Activated CD4-positive, alpha-beta T cell treated with anti-CD3 and anti-CD28 coated beads for 4 hours (primary cell): ENCODE data around the gene RBMY1F.
"Not testable (repeated sequence)": the region's sequence is repeated elsewhere in the genome, so short reads cannot be mapped to it uniquely, and the experiment has no call there.

ENCODE experiments used
- DNase-seq, 2 donors: peaks; one replicate each; pipeline ENCODE4 v3.0.0-alpha.2; 2020

RBMY1F gene

GRCh38 chrY:22182823-22183222 is at the start of gene RBMY1F:
RBMY1F (minus strand) TSS chrY:22182923; CDS start chrY:22180969, 1,954 bp downstream.
- DNase-seq, result not testable (repeated sequence)

DNA sequence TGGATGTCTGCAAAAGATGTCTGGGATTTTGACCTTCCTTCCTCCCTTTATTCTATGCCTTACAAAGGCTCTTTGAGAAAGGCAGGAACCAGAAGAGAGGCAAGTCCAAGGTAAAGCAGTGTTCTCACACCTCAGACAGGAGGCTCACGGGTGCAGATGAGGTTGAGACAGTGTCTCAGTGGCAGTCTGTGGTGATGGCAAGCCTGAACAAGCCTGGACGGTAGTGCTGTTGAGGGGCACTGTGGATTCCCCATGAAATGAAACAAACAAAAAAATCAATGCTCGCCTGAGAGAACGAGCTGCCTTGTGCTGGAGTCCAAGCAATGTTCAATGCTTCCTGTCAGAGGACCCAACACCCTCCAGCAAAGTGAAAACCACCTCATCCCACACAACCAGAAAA is 31.6 kb downstream of the RBMY1F start:
- not testable (repeated sequence) for DNase-seq

- not testable (repeated sequence) for DNase-seq
Measured at GRCh38 chrY:22141011-22141695, 41.6 kb downstream of the RBMY1F start.

DNA sequence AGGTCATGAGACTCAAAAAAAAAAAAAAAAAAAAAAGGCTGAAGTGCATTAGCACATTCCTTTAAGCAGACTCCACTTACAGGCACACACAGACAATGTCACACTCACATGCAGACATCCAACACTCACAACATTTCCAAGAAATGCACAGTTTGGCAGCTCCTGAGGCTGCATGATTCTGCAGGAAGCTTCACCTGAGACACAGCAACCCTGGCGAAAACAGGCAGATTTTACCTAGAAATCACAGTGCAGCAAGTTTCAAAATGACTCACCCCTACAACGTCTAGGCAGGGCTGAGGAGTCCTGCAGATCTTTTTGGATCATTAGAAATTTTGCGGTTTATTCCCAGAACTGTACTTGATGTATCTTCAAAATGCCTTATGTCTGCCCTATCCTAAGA is 48.0 kb downstream of the RBMY1F start:
- not testable (repeated sequence) for DNase-seq

- DNase-seq, result not testable (repeated sequence)
Measured at GRCh38 chrY:22130494-22130893, 52.2 kb downstream of the RBMY1F start.
